IPS-18c (cell line): ENCODE measurements around the gene CAPN2.
A peak's percentile ranks its signal among the peaks of the same experiment; 100 is the strongest.

ENCODE experiments used
- H3K4me3 ChIP-seq: 2 replicates; pipeline ENCODE4 v1.7.0; 2013; ENCODE audit warnings: low read depth, mild to moderate bottlenecking, low read length, moderate library complexity; ENCODE audit not compliant: insufficient read depth
- H3K9me3 ChIP-seq: one replicate; pipeline ENCODE4 v1.6.1; 2013; ENCODE audit warnings: mild to moderate bottlenecking, low read length, moderate library complexity; ENCODE audit not compliant: control insufficient read depth, insufficient read depth

CAPN2 gene

DNA sequence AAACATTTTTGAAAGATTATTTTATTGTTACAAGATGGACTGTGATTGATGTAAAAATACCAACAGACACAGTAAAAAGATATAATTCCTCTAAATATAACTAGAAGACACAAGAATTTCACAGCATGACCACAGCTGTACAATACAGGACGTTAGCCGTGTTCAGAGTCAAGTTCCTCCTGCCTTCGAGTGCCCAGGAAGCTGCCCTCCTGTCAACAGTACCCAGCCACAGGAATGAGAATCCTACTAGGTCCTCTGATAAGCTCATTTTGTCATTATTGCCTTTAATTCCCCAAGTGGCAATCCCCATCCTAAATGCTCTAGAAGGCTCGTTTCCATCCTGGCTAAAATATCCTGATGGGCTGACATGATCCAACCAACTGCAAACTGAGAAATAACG lies 16.4 kb upstream of the CAPN2 start:
- H3K4me3 ChIP-seq, result no peak overlapping the region
- no peaks in the 10 kb centered on the region for H3K9me3 ChIP-seq

DNA sequence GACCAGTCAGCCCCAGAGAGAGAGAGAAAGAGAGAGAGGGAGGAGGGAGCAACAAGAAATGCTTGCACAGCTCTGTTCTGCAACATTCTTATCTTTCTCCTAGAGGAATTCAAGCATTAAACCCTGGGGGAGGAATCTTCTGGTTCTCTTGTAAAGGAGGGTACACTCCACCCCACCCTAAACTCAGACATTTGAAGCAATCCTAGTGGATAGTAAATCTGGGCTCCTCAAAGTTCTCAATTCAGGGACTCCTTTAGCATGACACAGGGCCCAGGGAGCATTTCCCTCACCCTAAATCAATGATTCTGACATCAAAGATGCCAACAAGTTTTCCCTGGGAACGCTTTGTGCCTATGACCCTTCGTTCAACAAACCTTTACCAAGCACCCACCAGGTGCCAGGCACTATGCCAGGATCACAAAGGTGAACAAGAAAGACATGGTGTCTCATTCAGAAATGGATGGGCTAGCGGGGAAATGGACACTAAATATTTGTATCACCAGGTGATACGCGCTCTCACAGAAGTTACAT lies 11.9 kb upstream of the CAPN2 start:
- Histone ChIP-seq H3K9me3 (no peaks in the 10 kb centered on the region), H3K4me3 (no peak overlapping the region)

DNA sequence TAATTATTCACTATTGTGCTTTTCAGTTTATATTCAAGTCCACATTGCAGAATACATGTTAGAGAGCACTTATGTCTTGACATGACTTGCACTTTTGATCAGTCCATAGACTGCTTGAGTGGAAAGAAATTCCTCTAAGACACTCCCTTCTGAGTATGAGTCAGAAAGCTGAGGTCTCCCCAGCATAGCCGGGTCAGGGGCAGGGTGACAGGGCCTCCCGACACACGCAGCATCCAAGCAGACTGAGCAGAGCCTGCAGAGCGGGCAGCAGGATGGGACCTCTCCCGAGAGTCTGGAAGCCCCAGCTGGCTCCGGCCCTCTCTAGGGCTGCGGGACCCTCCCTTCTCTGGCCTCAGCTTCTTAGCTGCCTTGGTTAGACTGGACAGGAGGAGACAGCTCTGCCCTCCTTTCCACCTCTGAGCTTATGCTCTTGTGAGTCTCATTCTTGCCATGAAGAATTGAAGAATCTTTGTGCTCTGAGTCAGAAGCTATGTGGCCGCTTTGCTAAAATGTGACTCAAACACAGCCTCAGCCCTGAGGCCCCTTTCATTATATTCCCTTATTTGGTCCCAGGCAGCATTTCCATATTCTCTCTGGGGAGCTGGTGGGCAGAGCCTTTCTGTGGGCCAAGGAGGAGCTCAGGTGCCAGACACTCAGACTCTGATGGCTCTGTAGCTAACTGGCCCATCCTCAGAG lies 11.2 kb upstream of the CAPN2 start:
- Histone ChIP-seq H3K4me3 (no peak overlapping the region), H3K9me3 (no peaks in the 10 kb centered on the region)

DNA sequence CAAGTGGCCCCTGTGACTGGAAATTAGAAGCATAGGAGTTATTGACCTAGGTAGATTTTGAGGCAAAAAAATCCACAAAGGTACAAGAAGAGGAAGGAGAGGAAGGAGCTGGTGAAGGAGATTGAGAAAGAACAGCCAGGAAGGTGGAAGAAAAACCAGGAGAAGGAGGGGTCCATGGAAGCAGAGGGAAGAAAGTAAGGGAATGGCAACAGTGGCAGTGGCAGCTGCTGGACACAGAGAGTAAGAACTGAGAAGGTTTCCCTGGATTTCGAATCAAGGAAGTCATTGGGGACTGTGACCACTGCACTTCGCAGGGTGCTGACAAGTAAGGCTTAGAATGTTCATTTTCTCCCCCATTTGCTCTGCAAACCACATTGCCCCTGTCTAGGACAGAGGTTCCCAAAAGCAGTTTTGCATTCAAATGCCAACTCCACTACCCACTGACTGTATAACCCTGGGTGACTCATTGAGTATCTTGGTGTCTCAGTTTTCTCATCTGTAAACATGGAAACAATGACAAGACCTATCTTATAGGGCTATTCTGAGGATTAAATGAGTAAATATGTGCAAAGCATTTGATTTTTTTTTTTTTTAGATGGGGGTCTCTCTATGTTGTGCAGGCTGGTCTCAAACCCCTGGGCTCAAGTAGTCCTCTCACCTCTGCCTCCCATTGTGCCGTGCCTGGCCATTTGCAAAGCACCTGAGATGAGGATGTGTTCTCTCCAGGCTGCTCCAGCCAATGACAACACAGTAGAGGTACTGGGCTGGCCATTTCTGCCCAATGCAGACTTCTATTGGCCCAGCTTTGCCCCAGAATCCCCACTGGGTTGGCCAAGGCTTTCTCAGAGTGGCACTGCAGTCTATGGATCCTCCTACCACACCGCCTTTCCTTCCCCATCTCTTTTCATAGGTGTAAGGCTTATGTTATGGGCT lies 9.3 kb upstream of the CAPN2 start:
- Histone ChIP-seq H3K4me3 (no peak overlapping the region), H3K9me3 (no peaks in the 10 kb centered on the region)

DNA sequence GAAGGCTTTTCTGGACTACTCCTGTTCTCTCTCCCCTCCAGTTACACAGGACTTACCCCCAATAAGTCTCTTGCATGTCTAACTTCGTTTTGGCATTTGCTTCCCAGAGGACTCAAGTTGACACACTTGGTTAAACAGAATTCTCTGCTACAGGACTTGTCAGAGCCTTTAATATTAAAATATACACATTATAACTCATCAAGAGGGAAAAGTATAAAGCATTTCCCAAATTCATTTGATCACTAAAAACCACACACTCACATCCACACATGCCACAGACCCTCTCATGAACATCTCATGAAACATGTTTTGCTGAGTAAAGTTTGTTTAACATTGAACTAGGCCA lies 8.7 kb upstream of the CAPN2 start:
- Histone ChIP-seq H3K9me3 (no peaks in the 10 kb centered on the region), H3K4me3 (no peak overlapping the region)

DNA sequence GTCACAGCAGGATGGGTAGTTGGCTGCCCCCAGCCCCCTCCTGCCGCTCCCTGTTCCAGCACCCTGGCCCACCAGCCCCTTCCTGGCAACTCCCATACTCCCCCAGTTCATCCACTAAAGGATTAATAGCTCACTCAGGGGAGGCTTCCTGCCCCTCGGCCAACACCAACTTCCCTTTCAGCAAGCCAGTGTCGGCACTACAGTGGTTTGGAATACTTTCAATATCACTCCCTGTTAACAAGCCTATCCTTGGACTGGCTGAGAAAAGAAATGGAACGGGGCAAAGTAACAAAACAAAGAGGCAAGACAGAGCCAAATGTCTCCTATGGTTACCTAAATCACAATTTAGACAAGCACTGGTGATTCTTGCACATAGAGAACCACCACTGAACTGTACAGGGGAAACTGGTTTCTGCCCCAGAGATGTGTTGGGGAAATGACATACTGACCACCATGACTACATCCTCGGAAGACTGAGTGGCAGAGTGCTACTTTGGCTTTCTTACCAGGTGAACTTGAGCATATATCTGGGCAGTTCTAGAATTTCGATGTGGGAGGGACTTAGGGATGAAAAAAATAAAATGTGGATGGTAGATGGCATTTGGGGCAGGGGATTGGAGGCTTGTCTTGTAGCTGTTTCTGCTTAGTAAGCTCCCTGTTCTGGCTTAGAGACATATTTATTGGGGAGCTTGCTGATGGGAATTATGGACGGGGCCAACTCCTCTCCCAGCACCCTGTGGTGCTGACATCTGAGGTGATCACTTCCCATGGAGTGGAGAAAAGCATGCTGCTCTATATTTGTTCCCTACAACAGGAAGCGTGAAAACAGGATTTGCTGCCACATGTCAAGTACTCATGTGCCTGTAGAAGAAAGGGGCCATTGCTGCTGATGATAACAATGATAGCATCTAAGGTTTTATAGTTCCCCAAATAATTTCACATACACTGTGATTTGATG lies 7.1 kb upstream of the CAPN2 start:
- H3K4me3 ChIP-seq, result no peak overlapping the region

DNA sequence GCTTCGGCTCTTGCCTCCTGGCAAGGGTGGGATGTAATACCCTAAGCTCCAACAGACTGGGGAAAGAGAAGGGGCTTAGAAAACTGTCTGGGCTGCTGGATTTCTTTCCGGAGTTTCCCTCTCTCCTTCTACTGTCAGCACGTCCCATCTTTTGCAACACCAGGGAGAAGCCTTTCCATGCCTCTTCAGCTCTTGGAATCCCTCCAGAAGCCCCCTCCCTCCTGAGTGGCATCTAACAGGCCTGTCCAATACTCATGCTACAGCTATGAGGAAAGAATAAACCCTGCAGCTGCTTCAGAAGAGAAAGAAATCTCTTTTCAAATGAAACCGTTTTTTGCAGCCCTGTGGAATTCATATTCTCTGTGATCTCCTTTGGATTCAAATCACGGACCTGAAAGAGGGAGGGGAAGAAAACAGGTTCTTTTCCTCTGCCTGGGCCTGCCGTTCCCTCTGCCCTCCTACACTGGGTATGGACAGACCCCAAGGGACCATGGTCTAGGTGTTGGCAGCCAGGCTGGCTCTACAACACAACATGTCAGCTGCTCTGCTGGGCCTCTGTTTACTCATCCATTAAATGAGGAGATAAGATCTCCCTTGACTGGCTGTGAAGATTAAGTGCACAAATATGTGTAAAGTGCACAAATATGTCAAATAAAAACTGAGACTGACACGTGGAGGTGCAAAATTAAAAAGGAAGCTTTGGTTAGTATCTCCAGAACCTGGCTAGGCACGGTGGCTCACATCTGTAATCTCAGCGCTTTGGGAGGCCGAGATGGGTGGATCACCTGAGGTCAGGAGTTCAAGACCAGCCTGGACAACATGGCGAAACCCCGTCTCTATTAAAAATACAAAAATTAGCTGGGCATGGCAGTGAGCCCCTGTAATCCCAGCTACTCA lies 6.0 kb upstream of the CAPN2 start:
- Histone ChIP-seq H3K4me3 (no peak overlapping the region), H3K9me3 (peaks cover 3% of the 10 kb centered on the region)

More for the DNA sequence above, 7.1 kb upstream of the CAPN2 start:
- H3K9me3 ChIP-seq, result no peaks in the 10 kb centered on the region

DNA sequence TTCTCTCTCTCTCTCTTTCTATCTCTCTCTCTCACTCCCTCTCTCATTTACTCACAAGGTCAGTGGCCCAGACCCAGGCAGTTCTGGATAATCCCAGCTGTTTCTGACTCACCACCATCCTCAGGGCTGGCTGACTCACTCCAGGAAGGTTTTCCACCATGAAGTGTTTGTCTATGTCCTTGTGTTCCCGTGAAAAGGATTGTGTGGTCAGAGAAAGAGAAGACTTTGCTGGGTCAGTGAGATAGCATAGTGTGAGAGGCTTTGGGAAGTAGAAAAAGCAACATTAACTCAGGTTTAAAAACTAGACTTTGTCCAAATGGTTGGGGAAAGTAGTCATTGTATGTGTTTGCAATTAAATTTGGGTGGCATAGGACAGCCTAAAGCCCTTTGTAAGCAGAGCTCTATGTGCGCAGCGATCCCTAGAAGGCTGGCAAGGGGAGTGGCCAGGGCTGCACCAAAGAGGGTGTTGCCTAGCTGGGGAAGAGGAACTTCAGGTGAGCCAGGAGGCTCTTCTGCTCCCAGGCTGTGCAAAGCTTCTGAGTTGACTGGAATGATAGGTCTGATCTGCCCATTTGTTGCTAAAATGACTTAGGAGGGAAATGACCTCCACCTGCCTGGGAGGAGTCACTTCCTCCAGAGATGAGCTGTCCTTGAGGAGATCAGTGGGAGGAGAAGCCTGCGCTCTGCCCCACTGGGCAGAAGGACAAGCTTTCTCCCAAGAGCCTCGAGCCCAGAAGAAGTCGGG lies 4.9 kb upstream of the CAPN2 start:
- H3K9me3 ChIP-seq, result peaks cover 3% of the 10 kb centered on the region
- H3K4me3 ChIP-seq, result no peak overlapping the region

DNA sequence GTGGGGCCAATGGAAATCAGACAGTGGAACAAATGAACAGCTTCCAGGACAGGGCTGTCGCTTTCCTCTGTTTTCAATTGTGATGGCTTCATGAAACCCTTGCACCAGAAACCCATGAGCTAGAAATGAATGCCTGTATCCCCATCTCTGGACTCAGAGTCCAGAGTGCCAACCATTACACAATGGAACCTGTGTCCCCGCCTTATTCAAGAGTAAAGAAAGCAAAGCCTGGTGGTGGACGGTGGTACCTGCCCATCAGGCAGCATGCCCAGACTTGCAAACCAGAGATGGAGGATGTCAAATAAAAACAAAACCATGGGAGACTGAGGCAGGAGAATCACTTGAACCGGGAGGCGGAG lies 4.4 kb upstream of the CAPN2 start:
- no peak overlapping the region for H3K4me3 ChIP-seq
- H3K9me3 ChIP-seq, result peaks cover 3% of the 10 kb centered on the region

DNA sequence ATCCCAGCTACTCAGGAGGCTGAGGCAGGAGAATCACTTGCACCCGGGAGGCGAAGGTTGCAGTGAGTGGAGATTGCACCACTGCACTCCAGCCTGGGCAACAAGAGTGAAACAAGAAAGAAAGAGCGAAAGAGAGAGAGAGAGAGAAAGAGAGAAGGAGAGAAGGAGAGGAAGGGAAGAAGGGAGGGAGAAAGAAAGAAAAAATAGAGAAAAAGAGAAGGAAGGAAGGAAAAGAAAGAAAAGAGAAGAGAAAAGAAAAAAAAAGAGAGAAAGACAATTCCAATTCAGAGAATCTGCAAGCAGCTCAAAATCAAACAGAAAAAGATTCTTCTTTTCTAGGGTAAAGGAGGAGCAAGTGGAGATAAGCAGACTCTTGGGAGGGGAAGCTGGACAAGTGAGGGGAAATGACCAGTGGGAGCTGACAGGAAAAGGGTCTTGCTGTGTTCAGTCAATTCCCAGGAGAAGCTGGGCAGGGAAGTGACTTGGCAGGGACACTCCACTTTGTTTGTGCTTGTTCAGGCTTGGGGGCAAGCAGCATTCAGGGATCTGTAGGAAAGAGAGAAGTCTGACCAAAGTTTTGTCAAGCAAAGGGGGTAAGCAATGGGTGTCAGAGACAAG lies 3.6 kb upstream of the CAPN2 start:
- Histone ChIP-seq H3K9me3 (peaks cover 3% of the 10 kb centered on the region), H3K4me3 (no peak overlapping the region)

DNA sequence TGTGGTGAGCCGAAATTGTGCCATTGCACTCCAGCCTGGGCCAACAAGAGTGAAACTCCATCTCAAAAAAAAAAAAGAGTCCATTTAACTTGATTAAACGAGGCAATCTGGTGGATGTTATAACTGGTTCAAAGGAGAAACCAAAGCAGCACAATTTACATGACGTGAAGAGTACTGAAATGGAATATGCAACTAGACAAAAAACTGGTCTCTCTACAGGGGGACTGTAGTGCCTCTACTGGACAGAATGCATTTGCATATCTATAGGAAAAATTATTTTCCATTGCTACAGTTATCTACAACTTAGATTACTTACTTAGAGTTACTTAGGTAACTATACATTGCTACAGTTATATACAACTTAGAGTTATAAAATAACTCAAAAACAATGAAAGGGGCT lies 2.7 kb upstream of the CAPN2 start:
- peaks cover 3% of the 10 kb centered on the region for H3K9me3 ChIP-seq
- no peak overlapping the region for H3K4me3 ChIP-seq

DNA sequence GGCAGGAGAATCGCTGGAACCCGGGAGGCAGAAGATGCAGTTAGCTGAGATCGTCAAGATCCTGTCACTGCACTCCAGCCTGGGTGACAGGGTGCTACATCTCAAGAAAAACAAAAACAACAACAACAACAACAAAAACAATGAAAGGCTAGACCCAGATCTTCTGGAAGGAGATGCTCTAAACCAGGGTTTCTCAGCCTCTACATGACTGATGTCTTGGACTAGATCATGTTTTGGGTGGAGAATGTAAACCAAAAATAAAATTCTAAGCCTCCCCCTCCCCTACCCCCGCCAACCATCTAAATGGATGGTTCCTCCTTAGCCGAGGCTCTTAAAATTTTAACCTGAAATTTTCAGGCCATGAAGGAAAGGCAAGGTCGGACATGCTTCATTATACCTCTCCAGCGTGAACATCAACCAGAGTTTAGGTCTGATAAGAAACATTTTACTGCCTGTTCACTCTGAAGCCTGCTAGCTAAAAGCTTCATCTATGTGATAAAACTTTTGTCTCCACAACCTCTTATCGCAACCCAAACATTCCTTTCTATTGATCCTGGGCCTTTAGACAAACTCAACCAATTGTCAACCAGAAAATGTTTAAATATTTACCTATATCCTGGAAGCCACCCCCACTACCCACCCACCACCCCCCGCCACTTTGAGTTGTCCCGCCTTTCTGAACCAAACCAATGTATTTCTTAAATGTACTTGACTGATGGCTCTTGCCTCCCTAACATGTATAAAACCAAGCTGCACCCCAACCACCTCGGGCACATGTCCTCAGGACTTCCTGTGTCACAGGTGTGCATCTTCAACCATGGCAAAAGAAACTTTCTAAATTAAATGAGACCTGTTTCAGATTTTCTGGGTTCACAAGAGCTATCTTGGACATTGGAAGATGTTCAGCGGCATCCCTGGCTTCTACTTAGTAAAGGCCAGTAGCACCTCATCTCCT lies 1.9 kb upstream of the CAPN2 start:
- Histone ChIP-seq H3K9me3 (peaks cover 3% of the 10 kb centered on the region), H3K4me3 (no peak overlapping the region)

DNA sequence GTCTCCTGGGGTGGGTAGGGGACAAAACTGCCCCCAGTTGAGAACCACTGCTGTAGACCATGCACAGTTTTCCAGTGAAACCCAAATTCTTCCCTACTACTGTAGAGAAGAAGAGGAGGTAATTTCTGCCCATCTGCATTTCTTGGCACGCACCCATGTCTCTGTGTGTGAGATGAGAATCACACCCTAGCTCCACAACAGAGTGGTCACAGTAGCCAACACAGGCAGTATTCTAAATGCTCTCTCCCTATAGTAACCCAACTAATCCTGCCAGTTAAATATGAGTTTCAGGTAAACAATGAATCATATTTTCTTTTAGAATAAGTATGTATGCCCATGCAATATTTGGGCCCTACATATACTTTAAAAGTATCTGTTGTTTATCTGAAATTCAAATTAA lies 1.2 kb upstream of the CAPN2 start:
- no peak overlapping the region for H3K4me3 ChIP-seq
- H3K9me3 ChIP-seq, result peaks cover 3% of the 10 kb centered on the region

DNA sequence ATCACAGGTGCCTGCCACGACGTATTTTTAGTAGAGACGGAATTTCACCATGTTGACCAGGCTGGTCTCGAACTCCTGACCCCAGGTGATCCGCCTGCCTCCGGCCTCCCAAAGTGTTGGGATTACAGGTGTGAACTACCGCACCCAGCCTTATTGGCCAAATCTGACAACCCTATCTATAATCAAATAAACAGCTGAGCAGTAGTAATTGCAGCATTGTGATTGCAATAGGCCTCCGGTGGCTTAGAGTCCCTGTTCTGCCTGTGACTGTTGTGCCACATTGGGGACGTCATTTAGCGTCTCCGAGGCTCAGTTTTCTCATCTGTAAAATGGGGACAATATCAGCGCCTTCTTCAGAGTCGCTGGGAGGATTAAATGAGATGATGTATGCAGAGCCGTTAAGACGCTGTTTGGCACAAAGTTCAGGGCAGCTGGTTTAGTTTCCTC lies 569 bp upstream of the CAPN2 start:
- peak overlapping the region; percentile 75 for H3K4me3 ChIP-seq
- H3K9me3 ChIP-seq, result peaks cover 3% of the 10 kb centered on the region
